Nephron (organoid): ENCODE data around the gene COQ5.

Source experiments
- H3K27ac Mint-ChIP-seq, 3 experiments: 2 replicates each; pipeline ENCODE4 v1.8.0; 2020; ENCODE audit warnings: mixed read lengths in 3 of 3, mild to moderate bottlenecking in 2 of 3, moderate library complexity in 1 of 3
- H3K27me3 Mint-ChIP-seq: 2 replicates; pipeline ENCODE4 v1.8.0; 2021; ENCODE audit warnings: low read depth, mild to moderate bottlenecking, moderate library complexity, mixed read lengths
- H3K36me3 Mint-ChIP-seq: 2 replicates; pipeline ENCODE4 v1.8.0; 2020; ENCODE audit warnings: low read depth, mixed read lengths
- H3K4me1 Mint-ChIP-seq: 2 replicates; pipeline ENCODE4 v1.8.0; 2020; ENCODE audit warnings: mixed read lengths
- H3K4me3 Mint-ChIP-seq, 3 experiments: 2 replicates each; pipeline ENCODE4 v1.8.0; 2020; ENCODE audit warnings: mild to moderate bottlenecking in 3 of 3, mixed read lengths in 3 of 3, moderate library complexity in 2 of 3
- H3K9me3 Mint-ChIP-seq: 2 replicates; pipeline ENCODE4 v1.8.0; 2020; ENCODE audit warnings: mixed read lengths
- TF ChIP-seq, protein P1 (sequence below), 3 experiments: fragments of 200-600 bp; sonication (generic); IDR thresholded peaks; one replicate each; pipeline ENCODE4 v1.5.0; 2021; ENCODE audit warnings: antibody characterized with exemption in 3 of 3; ENCODE audit not compliant: unreplicated experiment in 3 of 3

The COQ5 gene

DNA sequence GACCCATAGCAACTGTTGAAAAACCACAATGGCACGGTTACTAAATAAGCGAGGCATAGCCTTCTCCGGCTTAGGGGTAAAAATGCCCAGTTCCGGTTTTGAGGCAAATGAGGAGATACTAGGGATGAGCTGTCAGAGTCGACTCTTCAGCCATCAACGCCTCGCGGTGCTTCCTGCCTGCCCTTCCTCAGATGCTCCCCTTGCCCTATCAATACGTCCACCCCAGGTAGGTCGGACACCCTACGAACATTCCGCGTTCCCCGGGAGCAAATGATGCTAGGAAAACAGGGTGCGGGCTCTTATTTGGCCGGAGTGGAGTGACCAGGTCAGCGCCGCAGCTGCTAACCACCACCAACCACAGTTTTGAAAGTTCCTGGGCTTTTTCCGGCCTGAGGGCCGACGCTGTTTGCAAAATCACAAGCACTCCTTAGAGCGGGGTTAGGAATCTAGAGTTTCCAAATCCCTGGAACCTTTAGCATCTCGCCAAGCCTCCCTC, 60.6 kb downstream of the COQ5 start:
- H3K36me3 Mint-ChIP-seq = peaks cover 42% of the 10 kb centered on the region
- H3K27ac Mint-ChIP-seq = peak overlapping the region; percentile 86 to 88 (median 87)
- peak overlapping the region; percentile 91 to 96 (median 93) for H3K4me3 Mint-ChIP-seq
- H3K27me3 Mint-ChIP-seq = no peaks in the 10 kb centered on the region
- H3K4me1 Mint-ChIP-seq = peaks cover 50% of the 10 kb centered on the region
- H3K9me3 Mint-ChIP-seq = no peaks in the 10 kb centered on the region
- TF ChIP-seq, protein P1, sequence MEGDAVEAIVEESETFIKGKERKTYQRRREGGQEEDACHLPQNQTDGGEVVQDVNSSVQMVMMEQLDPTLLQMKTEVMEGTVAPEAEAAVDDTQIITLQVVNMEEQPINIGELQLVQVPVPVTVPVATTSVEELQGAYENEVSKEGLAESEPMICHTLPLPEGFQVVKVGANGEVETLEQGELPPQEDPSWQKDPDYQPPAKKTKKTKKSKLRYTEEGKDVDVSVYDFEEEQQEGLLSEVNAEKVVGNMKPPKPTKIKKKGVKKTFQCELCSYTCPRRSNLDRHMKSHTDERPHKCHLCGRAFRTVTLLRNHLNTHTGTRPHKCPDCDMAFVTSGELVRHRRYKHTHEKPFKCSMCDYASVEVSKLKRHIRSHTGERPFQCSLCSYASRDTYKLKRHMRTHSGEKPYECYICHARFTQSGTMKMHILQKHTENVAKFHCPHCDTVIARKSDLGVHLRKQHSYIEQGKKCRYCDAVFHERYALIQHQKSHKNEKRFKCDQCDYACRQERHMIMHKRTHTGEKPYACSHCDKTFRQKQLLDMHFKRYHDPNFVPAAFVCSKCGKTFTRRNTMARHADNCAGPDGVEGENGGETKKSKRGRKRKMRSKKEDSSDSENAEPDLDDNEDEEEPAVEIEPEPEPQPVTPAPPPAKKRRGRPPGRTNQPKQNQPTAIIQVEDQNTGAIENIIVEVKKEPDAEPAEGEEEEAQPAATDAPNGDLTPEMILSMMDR (IDR thresholded peaks at IDR 0.05; ENCODE audit: unreplicated experiment in 3 of 3) = no peak

DNA sequence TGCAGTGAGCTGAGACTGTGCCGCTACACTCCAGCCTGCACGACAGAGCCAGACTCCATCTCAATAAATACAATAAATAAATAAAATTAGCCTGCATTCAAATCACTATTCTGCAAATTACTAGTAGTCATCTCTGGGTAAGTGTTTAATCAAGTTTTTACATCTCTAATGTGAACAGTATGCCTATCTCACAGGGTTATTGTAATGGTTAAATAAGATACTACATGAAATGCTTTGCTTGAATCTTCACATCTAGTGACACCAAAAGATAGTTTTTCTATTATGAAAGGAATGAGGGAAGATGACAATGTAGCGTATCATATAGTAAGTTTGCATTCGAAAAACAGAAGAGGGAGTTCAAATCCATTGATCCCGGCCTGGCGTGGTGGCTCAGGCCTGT, 61.5 kb downstream of the COQ5 start:
- Mint-ChIP-seq H3K36me3 (peaks cover 51% of the 10 kb centered on the region), H3K4me1 (peaks cover 42% of the 10 kb centered on the region), H3K27me3 (no peaks in the 10 kb centered on the region), H3K4me3 (peak overlapping the region; percentile 91 to 96 (median 93)), H3K9me3 (no peaks in the 10 kb centered on the region), H3K27ac (peak overlapping the region; percentile 56 to 88 (median 86))
- TF ChIP-seq, protein P1 (IDR thresholded peaks at IDR 0.05; ENCODE audit: unreplicated experiment in 3 of 3) = no peak

DNA sequence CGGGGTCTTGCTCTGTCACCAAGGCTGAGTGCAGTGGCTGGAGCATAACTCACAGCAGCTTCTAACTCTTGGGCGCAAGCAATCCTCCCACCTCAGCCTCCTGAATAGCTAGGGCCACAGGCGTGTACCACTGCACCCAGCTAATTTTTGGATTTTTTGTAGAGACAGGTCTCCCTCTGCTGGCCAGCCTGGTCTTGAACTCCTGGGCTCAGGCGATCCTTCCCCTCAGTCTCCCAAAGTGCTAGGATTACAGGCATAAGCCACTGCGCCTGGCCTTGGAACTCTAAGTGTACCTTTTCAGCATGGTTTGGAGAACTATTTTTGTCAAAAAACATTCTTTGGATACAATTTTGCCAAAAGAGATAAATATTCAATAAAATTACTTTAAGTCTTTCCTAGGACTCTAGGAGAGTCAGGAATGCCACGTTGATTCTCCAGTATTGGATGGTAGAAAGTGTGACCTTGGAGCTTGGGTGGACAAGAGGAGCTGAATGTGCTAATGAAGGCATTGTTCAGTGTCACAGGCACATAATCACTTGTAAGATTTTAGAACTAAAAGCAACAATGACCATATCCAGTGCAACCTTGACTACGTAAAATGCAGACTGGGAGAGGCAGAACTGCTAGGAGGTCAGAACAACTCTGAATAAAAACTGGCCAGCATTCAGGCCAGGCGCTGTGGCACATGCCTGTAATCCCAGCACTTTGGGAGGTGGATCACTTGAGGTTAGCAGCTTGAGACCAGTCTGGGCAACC, 62.2 kb downstream of the COQ5 start:
- H3K9me3 Mint-ChIP-seq = no peaks in the 10 kb centered on the region
- TF ChIP-seq, protein P1 (IDR thresholded peaks at IDR 0.05; ENCODE audit: unreplicated experiment in 3 of 3) = peak; percentile 49 to 52 (median 52)
- H3K27ac Mint-ChIP-seq = peak overlapping the region in 2 of 3 experiments; percentile 33 to 40
- H3K36me3 Mint-ChIP-seq = peaks cover 58% of the 10 kb centered on the region
- H3K4me3 Mint-ChIP-seq = peak overlapping the region; percentile 63 to 91 (median 69)
- H3K27me3 Mint-ChIP-seq = no peaks in the 10 kb centered on the region
- H3K4me1 Mint-ChIP-seq = peaks cover 36% of the 10 kb centered on the region

DNA sequence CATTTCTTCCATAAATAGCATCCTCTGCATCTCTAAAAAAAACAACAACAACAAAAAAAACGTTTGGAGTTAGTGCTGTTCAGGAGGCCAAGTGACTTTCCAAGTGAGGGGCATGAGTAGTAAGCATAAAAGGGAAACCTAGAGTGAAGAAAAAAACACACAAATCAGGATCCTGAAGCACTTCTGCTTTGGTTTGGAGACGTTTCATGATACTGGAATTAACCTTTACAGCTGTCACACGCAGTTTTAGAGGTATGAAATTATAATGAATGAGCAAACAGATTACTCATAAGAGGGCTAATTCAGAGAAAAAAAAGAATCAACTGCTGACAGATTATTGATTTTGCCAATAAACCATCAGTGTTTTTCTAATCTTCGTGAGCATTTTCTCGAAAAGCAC, 63.2 kb downstream of the COQ5 start:
- Mint-ChIP-seq H3K36me3 (peaks cover 62% of the 10 kb centered on the region), H3K4me3 (no peak overlapping the region), H3K4me1 (peaks cover 36% of the 10 kb centered on the region), H3K27ac (no peak overlapping the region), H3K9me3 (no peaks in the 10 kb centered on the region), H3K27me3 (no peaks in the 10 kb centered on the region)
- TF ChIP-seq, protein P1 (IDR thresholded peaks at IDR 0.05; ENCODE audit: unreplicated experiment in 3 of 3) = no peak

DNA sequence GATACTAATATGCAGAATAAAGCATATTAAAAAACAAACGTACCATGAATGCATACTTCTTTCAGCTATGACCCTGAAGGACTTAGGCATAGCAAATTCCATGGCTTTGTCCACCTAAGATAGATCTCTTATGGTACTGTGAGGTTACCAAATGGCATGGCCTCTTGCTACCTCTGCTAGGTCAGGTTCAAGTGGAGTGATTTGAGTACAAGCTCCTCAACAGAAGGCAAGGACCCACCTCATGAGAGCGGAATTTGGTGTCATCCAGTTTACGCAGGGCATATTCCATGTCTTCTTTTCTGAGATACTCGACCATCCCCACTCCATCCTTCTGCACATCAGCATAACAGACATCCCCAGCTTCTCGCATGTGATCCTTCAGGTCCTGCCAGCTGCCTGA, 65.2 kb downstream of the COQ5 start:
- H3K4me3 Mint-ChIP-seq = no peak overlapping the region
- H3K36me3 Mint-ChIP-seq = peaks cover 78% of the 10 kb centered on the region
- TF ChIP-seq, protein P1 (IDR thresholded peaks at IDR 0.05; ENCODE audit: unreplicated experiment in 3 of 3) = no peak
- no peak overlapping the region for H3K27ac Mint-ChIP-seq
- H3K27me3 Mint-ChIP-seq = no peaks in the 10 kb centered on the region
- peaks cover 28% of the 10 kb centered on the region for H3K4me1 Mint-ChIP-seq
- H3K9me3 Mint-ChIP-seq = no peaks in the 10 kb centered on the region
